Mesenchymal stem cell (in vitro differentiated cells and primary cell): Measurements from ENCODE around the gene C1QTNF1.

Experiments used
- DNase-seq: peaks from one replicate; pipeline ENCODE4 v3.0.0-alpha.2; 2013
- H2AFZ ChIP-seq: one replicate; pipeline ENCODE4 v1.6.1; 2013; ENCODE audit warnings: low read depth, mild to moderate bottlenecking, control low read depth, inconsistent platforms, low read length, moderate library complexity
- H2AK5ac ChIP-seq: 2 replicates; pipeline ENCODE4 v1.6.1; 2013; ENCODE audit warnings: low read length, moderate library complexity, mild to moderate bottlenecking, inconsistent platforms; ENCODE audit not compliant: severe bottlenecking
- H2BK120ac ChIP-seq: one replicate; pipeline ENCODE4 v1.6.1; 2013; ENCODE audit warnings: low read depth, mild to moderate bottlenecking, inconsistent platforms, low read length, moderate library complexity
- H2BK12ac ChIP-seq, 2 experiments: one replicate each; pipeline ENCODE4 v1.6.1; 2013; ENCODE audit warnings: inconsistent platforms in 2 of 2, low read length in 2 of 2, mild to moderate bottlenecking in 2 of 2, moderate library complexity in 2 of 2, control low read depth in 1 of 2
- H2BK15ac ChIP-seq: one replicate; pipeline ENCODE4 v1.6.1; 2013; ENCODE audit warnings: mild to moderate bottlenecking, low read depth, inconsistent platforms; ENCODE audit not compliant: poor library complexity, severe bottlenecking
- H2BK5ac ChIP-seq: 2 replicates; pipeline ENCODE4 v1.6.1; 2013; ENCODE audit warnings: low read depth, mild to moderate bottlenecking, low read length, control low read depth, inconsistent platforms; ENCODE audit not compliant: poor library complexity, severe bottlenecking
- H3K14ac ChIP-seq, 2 experiments: one replicate each; pipeline ENCODE4 v1.6.1; 2013; ENCODE audit warnings: inconsistent platforms in 2 of 2, low read length in 2 of 2, control low read depth in 1 of 2, mild to moderate bottlenecking in 1 of 2, moderate library complexity in 1 of 2
- H3K18ac ChIP-seq, 2 experiments: one replicate each; pipeline ENCODE4 v1.6.1; 2013; ENCODE audit warnings: inconsistent platforms in 2 of 2, low read length in 2 of 2, control low read depth in 1 of 2, low read depth in 1 of 2, mild to moderate bottlenecking in 1 of 2
- H3K23ac ChIP-seq, 2 experiments: one replicate each; pipeline ENCODE4 v1.6.1; 2013; ENCODE audit warnings: inconsistent platforms in 2 of 2, low read length in 2 of 2, mild to moderate bottlenecking in 2 of 2, moderate library complexity in 2 of 2, control low read depth in 1 of 2
- H3K27ac ChIP-seq: 2 replicates; pipeline ENCODE4 v1.5.1; 2013; ENCODE audit warnings: mild to moderate bottlenecking, moderate library complexity, low read length, control low read depth, inconsistent platforms; ENCODE audit not compliant: poor library complexity, severe bottlenecking
- H3K27me3 ChIP-seq, 2 experiments: 2 replicates each; pipeline versions ENCODE4 v1.6.1 to v1.7.0; 2013; ENCODE audit warnings: low read length in 2 of 2, mild to moderate bottlenecking in 2 of 2, moderate library complexity in 2 of 2, control low read depth in 1 of 2, inconsistent platforms in 1 of 2; ENCODE audit not compliant: control insufficient read depth in 1 of 2, insufficient read depth in 1 of 2
- H3K36me3 ChIP-seq, 2 experiments: 2 replicates each; pipeline versions ENCODE4 v1.6.1 to v1.7.0; 2013; ENCODE audit warnings: low read length in 2 of 2, control low read depth in 1 of 2, inconsistent platforms in 1 of 2, low read depth in 1 of 2, mild to moderate bottlenecking in 1 of 2; ENCODE audit not compliant: insufficient read depth in 2 of 2, control insufficient read depth in 1 of 2
- H3K4ac ChIP-seq, 2 experiments: one replicate each; pipeline ENCODE4 v1.6.1; 2013; ENCODE audit warnings: inconsistent platforms in 2 of 2, low read length in 2 of 2, mild to moderate bottlenecking in 2 of 2, moderate library complexity in 2 of 2, control low read depth in 1 of 2, low read depth in 1 of 2
- H3K4me1 ChIP-seq: 2 replicates; pipeline ENCODE4 v1.6.1; 2013; ENCODE audit warnings: low read depth, low read length, control low read depth; ENCODE audit not compliant: control insufficient read depth, insufficient read depth
- H3K4me2 ChIP-seq: 2 replicates; pipeline ENCODE4 v1.6.1; 2013; ENCODE audit warnings: low read length, mild to moderate bottlenecking, inconsistent platforms; ENCODE audit not compliant: poor library complexity, severe bottlenecking
- H3K4me3 ChIP-seq, 2 experiments: 2 replicates each; pipeline versions ENCODE4 v1.5.1 to v1.7.0; 2013; ENCODE audit warnings: low read length in 2 of 2, mild to moderate bottlenecking in 2 of 2, control low read depth in 1 of 2, low read depth in 1 of 2; ENCODE audit not compliant: insufficient read depth in 1 of 2
- H3K79me1 ChIP-seq: replicated peaks from 2 replicates; pipeline ENCODE4 v1.6.1; 2013; ENCODE audit warnings: mild to moderate bottlenecking, control low read depth, low read length, inconsistent platforms; ENCODE audit not compliant: poor library complexity, severe bottlenecking
- H3K9ac ChIP-seq: 2 replicates; pipeline ENCODE4 v1.7.0; 2013; ENCODE audit warnings: mild to moderate bottlenecking, low read length, moderate library complexity
- H3K9me3 ChIP-seq: 2 replicates; pipeline ENCODE4 v1.7.0; 2013; ENCODE audit warnings: mild to moderate bottlenecking, low read length; ENCODE audit not compliant: control insufficient read depth
- H4K8ac ChIP-seq: one replicate; pipeline ENCODE4 v1.6.1; 2013; ENCODE audit warnings: inconsistent platforms, mild to moderate bottlenecking, low read length, moderate library complexity
- H4K91ac ChIP-seq: one replicate; pipeline ENCODE4 v1.6.1; 2013; ENCODE audit warnings: mild to moderate bottlenecking, low read length, inconsistent platforms
- WGBS: methylation state at CpG from one replicate; pipeline ENCODE4 v1.1.7; 2013; ENCODE audit warnings: mixed read lengths; 5-methylcytosine and 5-hydroxymethylcytosine counted together

Gene C1QTNF1

GRCh38 chr17:79044462-79044861 lies 20.5 kb downstream of the C1QTNF1 start:
- no peak overlapping the region for H3K14ac ChIP-seq
- peaks cover 0 to 7% of the 10 kb centered on the region in 2 experiments for H3K36me3 ChIP-seq
- H3K4me3 ChIP-seq, result no peak overlapping the region
- H4K91ac ChIP-seq, result no peak overlapping the region
- H2BK15ac ChIP-seq, result no peak overlapping the region
- H3K27ac ChIP-seq, result no peak overlapping the region
- no peaks in the 10 kb centered on the region for H3K4me1 ChIP-seq
- no peak overlapping the region for H3K4ac ChIP-seq
- no peak overlapping the region for H3K4me2 ChIP-seq
- no peak overlapping the region for H3K23ac ChIP-seq
- no peak overlapping the region for H3K9ac ChIP-seq
- no peak overlapping the region for H2BK120ac ChIP-seq
- DNase-seq, result no peak
- no peaks in the 10 kb centered on the region for H3K79me1 ChIP-seq
- peaks cover 0 to 21% of the 10 kb centered on the region in 2 experiments for H3K27me3 ChIP-seq
- no peak overlapping the region for H3K18ac ChIP-seq
- H2AFZ ChIP-seq, result no peak overlapping the region
- no peak overlapping the region for H2BK5ac ChIP-seq
- no peak overlapping the region for H2BK12ac ChIP-seq
- H4K8ac ChIP-seq, result no peak overlapping the region
- H2AK5ac ChIP-seq, result no peak overlapping the region
- no peaks in the 10 kb centered on the region for H3K9me3 ChIP-seq
- 93% methylated on average over 11 of the region's 11 CpGs for WGBS

- Histone ChIP-seq H2AK5ac (no peak overlapping the region), H3K4me2 (no peak overlapping the region), H3K4ac (no peak overlapping the region), H3K27ac (no peak overlapping the region), H3K14ac (no peak overlapping the region), H3K27me3 (peaks cover 0 to 25% of the 10 kb centered on the region in 2 experiments), H3K4me3 (no peak overlapping the region), H3K79me1 (no peaks in the 10 kb centered on the region), H3K36me3 (peaks cover 0 to 7% of the 10 kb centered on the region in 2 experiments), H2AFZ (no peak overlapping the region), H3K9me3 (no peaks in the 10 kb centered on the region), H4K8ac (no peak overlapping the region), H3K23ac (no peak overlapping the region), H2BK5ac (no peak overlapping the region), H3K4me1 (no peaks in the 10 kb centered on the region), H3K18ac (no peak overlapping the region), H2BK12ac (no peak overlapping the region), H4K91ac (no peak overlapping the region), H3K9ac (peak overlapping the region; percentile 9), H2BK120ac (no peak overlapping the region), H2BK15ac (no peak overlapping the region)
- 72% methylated on average over 15 of the region's 15 CpGs for WGBS
- no peak for DNase-seq
These were observed 21.2 kb downstream of the C1QTNF1 start for GRCh38 chr17:79045001-79045729.

GRCh38 chr17:79045842-79046196 lies 21.9 kb downstream of the C1QTNF1 start:
- Histone ChIP-seq H3K23ac (no peak overlapping the region), H2BK15ac (no peak overlapping the region), H2BK12ac (no peak overlapping the region), H3K9me3 (no peaks in the 10 kb centered on the region), H3K4me2 (no peak overlapping the region), H3K27me3 (peaks cover 0 to 25% of the 10 kb centered on the region in 2 experiments), H2AK5ac (no peak overlapping the region), H2BK5ac (no peak overlapping the region), H3K4ac (no peak overlapping the region), H4K91ac (no peak overlapping the region), H3K18ac (no peak overlapping the region), H2AFZ (no peak overlapping the region), H2BK120ac (no peak overlapping the region), H3K4me3 (peak overlapping the region in 1 of 2 experiments; percentile 40), H3K79me1 (no peaks in the 10 kb centered on the region), H3K9ac (peak overlapping the region; percentile 77), H3K27ac (no peak overlapping the region), H3K14ac (no peak overlapping the region), H3K36me3 (peaks cover 0 to 7% of the 10 kb centered on the region in 2 experiments), H3K4me1 (no peaks in the 10 kb centered on the region), H4K8ac (no peak overlapping the region)
- DNase-seq, result peak; percentile 72
- WGBS, result 6% methylated on average over 11 of the region's 11 CpGs

- no peak overlapping the region for H3K23ac ChIP-seq
- H3K79me1 ChIP-seq, result no peaks in the 10 kb centered on the region
- H2BK5ac ChIP-seq, result no peak overlapping the region
- H3K9me3 ChIP-seq, result no peaks in the 10 kb centered on the region
- DNase-seq, result no peak
- H3K4me2 ChIP-seq, result no peak overlapping the region
- WGBS, result 74% methylated on average over 25 of the region's 25 CpGs
- no peak overlapping the region for H2AK5ac ChIP-seq
- H4K91ac ChIP-seq, result no peak overlapping the region
- peaks cover 0 to 7% of the 10 kb centered on the region in 2 experiments for H3K36me3 ChIP-seq
- H4K8ac ChIP-seq, result no peak overlapping the region
- no peak overlapping the region for H3K14ac ChIP-seq
- no peak overlapping the region for H2BK12ac ChIP-seq
- no peak overlapping the region for H2AFZ ChIP-seq
- H3K4me3 ChIP-seq, result peak overlapping the region in 1 of 2 experiments; percentile 40
- peak overlapping the region; percentile 77 for H3K9ac ChIP-seq
- H2BK15ac ChIP-seq, result no peak overlapping the region
- no peak overlapping the region for H3K18ac ChIP-seq
- no peak overlapping the region for H2BK120ac ChIP-seq
- H3K27ac ChIP-seq, result no peak overlapping the region
- H3K4ac ChIP-seq, result no peak overlapping the region
- no peaks in the 10 kb centered on the region for H3K4me1 ChIP-seq
- H3K27me3 ChIP-seq, result peaks cover 0 to 25% of the 10 kb centered on the region in 2 experiments
These were observed 22.4 kb downstream of the C1QTNF1 start for GRCh38 chr17:79046197-79046915.
